HG03342 (cell line): Measurements from ENCODE around the gene KRT79.

Source experiments
- ATAC-seq: cut with Tn5 transposase; IDR thresholded peaks from one replicate; pipeline ENCODE4 v1.9.1; 2021; ENCODE audit warnings: mild to moderate bottlenecking, moderate library complexity; ENCODE audit not compliant: unreplicated experiment

The KRT79 gene

GRCh38 chr12:52792185-52793029 lies 41.7 kb downstream of the KRT79 start:
- ATAC-seq: no peak

GRCh38 chr12:52791271-52792184 lies 42.6 kb downstream of the KRT79 start:
- no peak for ATAC-seq

- no peak for ATAC-seq
Measured at GRCh38 chr12:52790427-52791270, 43.5 kb downstream of the KRT79 start.

- no peak for ATAC-seq
Measured at GRCh38 chr12:52789637-52790426, 44.3 kb downstream of the KRT79 start.

- ATAC-seq: no peak
Measured at GRCh38 chr12:52788876-52789636, 45.1 kb downstream of the KRT79 start.

GRCh38 chr12:52788192-52788875 lies 45.8 kb downstream of the KRT79 start:
- no peak for ATAC-seq

GRCh38 chr12:52787324-52788191 lies 46.6 kb downstream of the KRT79 start:
- ATAC-seq: no peak

- ATAC-seq: no peak
Measured at GRCh38 chr12:52784909-52785308, 49.2 kb downstream of the KRT79 start.

- no peak for ATAC-seq
Measured at GRCh38 chr12:52783563-52784316, 50.4 kb downstream of the KRT79 start.

GRCh38 chr12:52782502-52782901 lies 51.6 kb downstream of the KRT79 start:
- no peak for ATAC-seq

- ATAC-seq: no peak
Measured at GRCh38 chr12:52781399-52782082, 52.6 kb downstream of the KRT79 start.

- ATAC-seq: no peak
Measured at GRCh38 chr12:52779914-52780313, 54.2 kb downstream of the KRT79 start.

GRCh38 chr12:52778833-52779232 lies 55.3 kb downstream of the KRT79 start:
- ATAC-seq: no peak

GRCh38 chr12:52777566-52777965 lies 56.5 kb downstream of the KRT79 start:
- no peak for ATAC-seq

GRCh38 chr12:52776913-52777395 lies 57.2 kb downstream of the KRT79 start, which contains the start of gene KRT76:
KRT76 (minus strand) TSS chr12:52777345; CDS start chr12:52777291, 54 bp downstream.
- no peak for ATAC-seq

- ATAC-seq: no peak
Measured at GRCh38 chr12:52776435-52776834, 57.7 kb downstream of the KRT79 start.
